ENCODE measurements around the gene CHN1. TPM values are rescaled to one million over a fixed set of nuclear protein-coding genes. Genes with fewer than 3 reads are reported as not detected.

CHN1 gene
- total RNA-seq, 4 donors from 2014 or later = 11.8 to 56.7 (median 18.1) TPM

- DNase-seq = no peak
- H3K4me3 ChIP-seq = no peak overlapping the region
- H3K27me3 ChIP-seq = no peaks in the 10 kb centered on the region
- no peak for TF ChIP-seq POLR2A (IDR thresholded peaks at IDR 0.05)
- TF ChIP-seq CTCF (IDR thresholded peaks at IDR 0.05) = no peak
- intact Hi-C loops (cut with DNase I; ENCODE audit: low total_unique reads) = no loop called here
- no peak overlapping the region for H3K27ac ChIP-seq
- H3K36me3 ChIP-seq = no peaks in the 10 kb centered on the region
- no peaks in the 10 kb centered on the region for H3K9me3 ChIP-seq
- no peaks in the 10 kb centered on the region for H3K4me1 ChIP-seq
Observed at GRCh38 chr2:174964404-174964803, 40.8 kb downstream of the CHN1 start.

GRCh38 chr2:174963437-174964400, 41.5 kb downstream of the CHN1 start:
- Histone ChIP-seq H3K4me3 (no peak overlapping the region), H3K4me1 (no peaks in the 10 kb centered on the region), H3K27ac (no peak overlapping the region), H3K36me3 (no peaks in the 10 kb centered on the region), H3K9me3 (no peaks in the 10 kb centered on the region), H3K27me3 (no peaks in the 10 kb centered on the region)
- intact Hi-C loops (cut with DNase I; ENCODE audit: low total_unique reads) = no loop called here
- no peak for TF ChIP-seq CTCF (IDR thresholded peaks at IDR 0.05)
- TF ChIP-seq POLR2A (IDR thresholded peaks at IDR 0.05) = no peak
- no peak for DNase-seq

DNA sequence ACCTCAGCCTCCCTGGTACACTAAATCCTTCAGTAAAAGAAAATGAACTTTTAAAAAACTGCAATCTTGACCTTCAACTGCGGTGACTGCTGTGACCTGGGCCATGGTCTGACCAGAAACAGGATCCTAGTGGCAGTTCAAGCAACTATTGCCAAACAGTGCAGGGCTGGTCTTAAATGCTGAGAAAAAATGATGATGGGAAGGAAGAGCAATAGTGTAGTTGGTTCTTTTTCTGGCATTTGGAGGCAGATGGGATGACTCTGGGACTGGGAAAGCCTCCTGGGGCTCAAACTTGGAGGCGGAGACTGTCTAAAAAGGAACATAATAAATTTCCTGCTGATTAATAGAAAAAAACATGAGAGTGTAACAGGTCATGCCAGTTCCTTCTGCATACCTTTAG, 45.4 kb downstream of the CHN1 start:
- TF ChIP-seq CTCF (IDR thresholded peaks at IDR 0.05) (no peak), POLR2A (IDR thresholded peaks at IDR 0.05) (no peak)
- no peaks in the 10 kb centered on the region for H3K4me1 ChIP-seq
- H3K27me3 ChIP-seq = no peaks in the 10 kb centered on the region
- H3K36me3 ChIP-seq = no peaks in the 10 kb centered on the region
- H3K4me3 ChIP-seq = no peak overlapping the region
- no peaks in the 10 kb centered on the region for H3K9me3 ChIP-seq
- intact Hi-C loops (cut with DNase I; ENCODE audit: low total_unique reads) = no loop called here
- DNase-seq = no peak
- peak overlapping the region in 1 of 2 donors; percentile 27 for H3K27ac ChIP-seq

GRCh38 chr2:174957050-174957449, 48.1 kb downstream of the CHN1 start:
- Histone ChIP-seq H3K27ac (no peak overlapping the region), H3K4me1 (no peaks in the 10 kb centered on the region), H3K36me3 (no peaks in the 10 kb centered on the region), H3K9me3 (no peaks in the 10 kb centered on the region), H3K4me3 (no peak overlapping the region), H3K27me3 (no peaks in the 10 kb centered on the region)
- no peak for TF ChIP-seq CTCF (IDR thresholded peaks at IDR 0.05)
- TF ChIP-seq POLR2A (IDR thresholded peaks at IDR 0.05) = no peak
- DNase-seq = no peak
- intact Hi-C loops (cut with DNase I; ENCODE audit: low total_unique reads) = no loop called here

DNA sequence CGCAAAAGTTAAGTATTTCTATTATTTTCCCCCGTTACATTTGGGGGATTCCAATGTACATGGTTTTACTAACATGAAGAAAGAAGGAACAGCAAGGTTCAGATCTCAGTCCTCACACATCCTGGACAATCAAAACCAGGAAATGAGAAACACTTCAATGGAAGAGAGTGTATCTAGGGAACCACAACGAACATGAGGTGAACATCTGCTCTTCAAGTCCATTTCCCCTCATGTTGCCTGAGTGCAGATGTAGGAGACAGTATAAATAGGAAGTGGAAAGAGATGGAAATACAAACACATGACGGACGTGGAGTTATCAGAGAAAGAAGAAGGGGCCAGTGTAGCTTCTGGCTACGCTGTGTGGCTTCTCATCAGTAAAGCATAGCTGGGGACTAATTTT, 52.6 kb downstream of the CHN1 start:
- intact Hi-C loops (cut with DNase I; ENCODE audit: low total_unique reads) = no loop called here

More for the DNA sequence above, 52.6 kb downstream of the CHN1 start:
- Histone ChIP-seq H3K4me1 (no peaks in the 10 kb centered on the region), H3K9me3 (no peaks in the 10 kb centered on the region), H3K36me3 (no peaks in the 10 kb centered on the region), H3K27me3 (no peaks in the 10 kb centered on the region), H3K4me3 (no peak overlapping the region), H3K27ac (no peak overlapping the region)
- TF ChIP-seq POLR2A (IDR thresholded peaks at IDR 0.05) = no peak
- no peak for TF ChIP-seq CTCF (IDR thresholded peaks at IDR 0.05)
- DNase-seq = no peak
